Cortex of kidney (tissue), 1 donor: ENCODE results near the gene CCDC88C.
"Not testable (repeated sequence)": the region's sequence is repeated elsewhere in the genome, so short reads cannot be mapped to it uniquely, and the experiment has no call there.

Experiments
- DNase-seq: peaks from one replicate; lab custom pipeline; 2025; lab: John Stamatoyannopoulos, UW

Gene CCDC88C

DNA sequence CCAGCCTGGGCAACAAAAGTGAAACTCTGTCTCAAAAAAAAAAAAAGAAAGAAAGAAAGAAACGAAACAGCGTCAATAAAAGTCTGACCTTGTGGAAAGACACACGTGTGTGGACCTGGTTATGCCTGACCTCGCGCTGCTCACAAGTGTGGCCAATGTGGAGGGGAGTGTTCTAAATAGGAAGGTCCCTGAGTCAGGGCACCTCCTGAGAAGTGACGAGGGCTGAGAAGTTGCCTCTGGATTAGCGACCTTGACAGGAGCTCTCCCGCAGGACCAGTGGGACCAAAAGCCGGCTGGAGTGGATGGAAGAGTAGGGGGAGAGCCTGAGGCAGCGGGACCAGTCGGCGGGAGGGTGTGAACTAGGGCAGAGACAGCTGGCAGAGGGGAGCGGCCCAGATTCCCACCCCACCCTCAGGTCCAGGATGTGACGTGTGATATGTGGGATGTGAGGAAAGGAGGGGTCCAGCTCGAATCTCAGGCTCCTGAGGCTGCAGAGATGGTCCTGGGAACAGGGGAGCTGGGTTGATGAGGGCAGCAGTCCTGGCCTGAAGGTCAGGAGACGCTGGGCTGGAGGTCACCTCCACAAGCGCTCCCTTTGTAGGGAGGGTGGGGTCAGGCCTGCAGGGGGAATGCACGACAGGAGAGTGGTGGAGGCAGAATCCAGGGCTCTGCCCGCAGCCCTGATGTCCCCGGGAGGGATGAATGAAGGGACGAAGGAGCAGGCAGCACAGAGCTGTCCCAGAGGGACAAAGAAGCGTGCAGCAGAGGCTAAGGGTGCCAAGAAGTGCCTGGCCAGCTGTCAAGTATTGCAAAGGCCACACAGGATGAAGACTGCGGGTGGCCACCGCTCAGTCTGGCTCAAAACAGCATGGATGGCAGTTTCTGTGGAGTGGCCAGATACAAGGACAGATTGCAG, 148.3 kb downstream of the CCDC88C start:
- no peak for DNase-seq

DNA sequence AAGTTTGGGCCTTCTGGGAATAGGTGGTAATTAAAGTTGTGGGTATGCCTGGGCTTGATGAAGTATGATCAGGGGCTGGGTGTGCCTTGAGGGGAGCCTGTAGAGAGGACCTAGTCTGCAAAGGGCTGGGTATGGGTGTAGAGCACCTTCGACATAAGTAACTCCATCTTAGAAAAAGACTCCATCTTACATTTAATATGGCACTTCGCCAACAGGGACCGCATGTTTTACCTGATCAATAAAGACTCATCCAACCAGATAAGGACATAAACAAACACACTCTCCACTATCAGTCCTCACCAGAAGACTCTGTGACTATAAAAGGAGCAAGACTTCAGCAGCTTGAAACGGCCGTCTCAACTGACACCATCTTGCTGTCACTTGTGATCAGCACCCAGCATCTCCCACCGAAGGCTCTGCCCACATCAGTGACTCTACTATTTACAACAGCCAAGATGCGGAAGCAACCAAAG, 149.6 kb downstream of the CCDC88C start:
- no peak for DNase-seq

DNA sequence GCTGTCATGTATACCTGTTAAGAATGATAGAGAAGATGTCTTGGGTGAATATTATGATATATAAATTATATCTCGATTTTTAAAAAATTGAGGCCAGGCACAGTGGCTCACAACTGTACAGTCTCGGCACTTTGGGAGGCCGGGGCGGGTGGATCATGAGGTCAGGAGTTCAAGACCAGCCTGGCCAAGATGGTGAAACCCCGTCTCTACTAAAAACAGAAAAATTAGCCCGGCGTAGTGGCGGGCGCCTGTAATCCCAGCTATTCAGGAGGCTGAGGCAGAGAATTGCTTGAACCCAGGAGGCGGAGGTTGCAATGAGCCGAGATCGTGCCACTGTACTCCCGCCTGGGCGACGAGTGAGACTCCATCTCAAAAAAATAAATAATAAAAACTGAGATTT, 151.3 kb downstream of the CCDC88C start:
- not testable (repeated sequence) for DNase-seq

DNA sequence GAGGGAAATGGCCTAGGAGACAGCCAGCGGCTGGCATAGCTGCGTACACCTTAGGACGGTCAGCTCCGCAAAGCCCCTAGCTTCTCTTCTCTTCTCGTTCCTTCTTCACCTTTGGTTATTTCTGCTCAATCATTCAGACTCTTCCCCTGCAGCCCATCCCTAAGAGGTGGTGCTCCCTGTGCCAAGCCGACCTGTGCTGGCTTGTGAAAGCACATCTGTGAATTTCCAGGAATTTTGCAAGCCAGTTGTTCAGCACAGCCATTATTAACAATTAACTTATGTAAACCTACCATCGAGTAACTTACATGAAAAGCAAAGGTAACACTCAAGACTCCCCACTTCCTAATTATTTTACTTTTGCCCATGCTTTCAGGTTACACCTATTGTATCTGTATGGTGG, 152.2 kb downstream of the CCDC88C start:
- no peak for DNase-seq

GRCh38 chr14:91264151-91265150, 153.2 kb downstream of the CCDC88C start:
- DNase-seq = no peak

GRCh38 chr14:91263329-91263728, 154.3 kb downstream of the CCDC88C start:
- DNase-seq = no peak

GRCh38 chr14:91261986-91262549, 155.6 kb downstream of the CCDC88C start:
- DNase-seq = no peak

- DNase-seq = no peak
Observed at GRCh38 chr14:91261115-91261514, 156.5 kb downstream of the CCDC88C start.

DNA sequence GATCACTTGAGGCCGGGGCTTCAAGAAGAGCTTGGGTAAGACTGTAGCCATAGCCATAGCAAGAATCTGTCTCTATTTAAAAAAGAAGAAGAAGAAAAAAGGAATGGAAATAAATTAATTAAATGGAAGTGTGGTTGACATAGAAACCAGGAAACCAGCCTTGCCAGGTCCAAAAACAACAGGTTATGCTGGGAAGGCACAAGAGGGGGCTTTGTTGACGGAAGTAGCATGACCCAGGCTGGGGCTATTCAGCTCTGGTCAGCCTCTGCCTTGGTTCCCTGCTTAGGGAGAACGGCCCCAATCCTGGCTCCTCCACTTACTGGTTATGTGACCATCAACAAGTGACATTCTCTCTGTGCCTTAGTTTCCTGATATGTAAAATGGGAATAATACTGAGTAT, 158.7 kb downstream of the CCDC88C start:
- DNase-seq = no peak

- no peak for DNase-seq
Observed at GRCh38 chr14:91258011-91258618, 159.5 kb downstream of the CCDC88C start.

DNA sequence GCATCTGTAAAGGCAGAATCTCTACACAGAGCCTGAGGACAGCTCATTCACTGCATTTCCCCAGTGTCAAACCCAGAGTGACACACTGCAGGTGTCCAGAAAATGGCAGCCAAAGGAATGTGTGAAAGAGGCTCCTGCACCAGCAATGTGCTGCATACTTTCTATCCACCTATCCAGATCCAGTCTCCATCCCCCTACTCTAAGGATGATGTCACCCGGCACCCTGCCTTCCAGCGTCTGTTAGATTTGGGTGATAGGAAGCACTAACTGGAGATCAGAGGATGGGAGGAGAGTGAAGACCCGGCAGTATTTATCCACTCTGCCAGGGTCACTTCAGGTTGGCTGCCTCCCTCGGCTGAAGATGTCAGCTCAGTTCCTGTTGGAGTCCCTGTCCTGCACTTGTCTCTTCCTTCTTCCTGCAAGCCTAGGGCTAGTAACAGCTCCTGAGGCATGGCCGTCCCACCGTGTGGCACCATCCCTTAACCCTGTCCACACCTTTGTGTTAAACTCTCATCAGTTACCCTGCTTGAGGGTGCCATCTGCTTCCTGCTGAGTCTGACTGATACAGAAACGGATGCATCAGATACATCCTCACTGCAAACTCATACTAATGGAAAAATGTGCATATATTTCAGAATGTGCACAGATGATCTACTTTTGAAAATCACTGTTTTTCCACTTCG, 160.2 kb downstream of the CCDC88C start:
- DNase-seq = no peak

GRCh38 chr14:91256661-91257060, 161.0 kb downstream of the CCDC88C start:
- no peak for DNase-seq

- DNase-seq = no peak
Observed at GRCh38 chr14:91255026-91255695, 162.5 kb downstream of the CCDC88C start.

- DNase-seq = no peak
Observed at GRCh38 chr14:91254461-91254860, 163.2 kb downstream of the CCDC88C start.

DNA sequence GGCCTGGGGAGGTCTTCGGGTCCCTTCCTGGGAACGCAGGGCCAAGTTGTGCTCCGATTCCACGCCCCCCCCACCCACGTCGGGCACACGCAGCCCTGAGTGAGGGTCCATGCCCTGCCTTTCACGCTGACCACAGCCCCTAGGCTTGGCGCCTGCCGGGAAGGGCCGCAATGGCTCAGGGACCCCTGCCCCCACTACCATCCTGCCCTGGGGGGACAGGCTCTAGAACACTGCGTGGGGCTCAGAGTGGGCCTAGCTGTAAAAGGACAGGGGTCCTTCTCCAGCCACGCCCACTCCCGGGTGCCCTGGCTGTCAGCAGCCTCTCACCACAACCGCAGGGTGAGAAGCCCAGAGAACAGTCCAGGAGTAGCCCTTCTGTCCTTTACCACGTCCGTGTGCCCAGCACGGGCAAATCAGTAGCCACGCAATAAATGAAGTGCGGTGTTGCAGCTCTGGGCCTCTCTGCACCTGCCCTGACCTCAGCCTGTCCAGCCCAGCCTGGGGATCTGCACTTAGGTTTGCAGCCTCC, 163.8 kb downstream of the CCDC88C start:
- no peak for DNase-seq

GRCh38 chr14:91252871-91253794, 164.5 kb downstream of the CCDC88C start:
- DNase-seq = no peak

- DNase-seq = no peak
Observed at GRCh38 chr14:91250912-91251311, 166.7 kb downstream of the CCDC88C start.

- DNase-seq = no peak
Observed at GRCh38 chr14:91249841-91250616, 167.6 kb downstream of the CCDC88C start.
